HG03064 (cell line): ENCODE data around the gene ENTR1.
A peak's percentile ranks its signal among the peaks of the same experiment; 100 is the strongest.

Source experiments
- ATAC-seq: cut with Tn5 transposase; IDR thresholded peaks from one replicate; pipeline ENCODE4 v1.9.1; 2021; ENCODE audit warnings: low read depth; ENCODE audit not compliant: unreplicated experiment

Gene ENTR1

DNA sequence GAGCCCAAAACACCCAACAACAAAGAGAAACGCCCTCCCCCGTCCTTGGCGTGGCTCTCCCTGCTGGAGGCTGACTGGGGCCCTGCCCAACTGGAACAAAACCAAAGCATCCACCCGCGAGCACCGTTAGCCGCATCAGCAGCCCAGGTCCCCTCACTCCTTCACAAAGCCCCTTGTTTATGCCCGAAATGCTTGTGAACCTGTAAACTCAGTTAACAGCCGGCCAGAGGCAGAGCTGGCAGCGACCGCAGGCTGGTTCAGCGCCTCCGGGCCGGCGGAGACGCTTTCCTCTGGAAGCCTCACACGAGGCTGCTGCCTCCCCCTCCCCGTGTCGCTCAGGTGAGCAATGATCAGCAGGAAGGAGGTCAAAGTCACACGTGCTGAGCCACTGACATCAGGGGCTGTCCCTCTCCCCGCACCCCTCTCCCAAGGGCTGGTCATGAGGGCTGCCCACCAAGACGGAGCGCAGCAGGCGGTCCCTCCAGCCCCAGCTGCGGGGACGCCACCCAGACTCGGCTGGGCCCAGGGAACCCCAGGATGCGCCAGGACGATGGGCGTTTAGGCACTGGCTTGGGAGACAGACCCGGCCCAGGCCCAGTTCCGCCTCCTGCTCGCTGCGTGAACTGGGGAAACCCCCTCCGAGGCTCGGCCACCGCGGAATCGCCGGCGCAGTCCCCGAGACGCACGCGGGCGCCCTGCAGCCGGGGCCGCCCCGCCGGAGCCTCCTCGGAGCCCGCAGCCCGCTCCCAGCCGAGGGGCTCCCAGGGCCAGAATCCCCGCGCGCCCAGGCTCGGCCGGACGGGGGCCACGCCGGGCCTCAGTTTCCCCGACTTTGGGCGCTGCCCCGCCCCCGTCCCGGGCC lies 11.0 kb downstream of the ENTR1 start:
- ATAC-seq, result peak; percentile 10

DNA sequence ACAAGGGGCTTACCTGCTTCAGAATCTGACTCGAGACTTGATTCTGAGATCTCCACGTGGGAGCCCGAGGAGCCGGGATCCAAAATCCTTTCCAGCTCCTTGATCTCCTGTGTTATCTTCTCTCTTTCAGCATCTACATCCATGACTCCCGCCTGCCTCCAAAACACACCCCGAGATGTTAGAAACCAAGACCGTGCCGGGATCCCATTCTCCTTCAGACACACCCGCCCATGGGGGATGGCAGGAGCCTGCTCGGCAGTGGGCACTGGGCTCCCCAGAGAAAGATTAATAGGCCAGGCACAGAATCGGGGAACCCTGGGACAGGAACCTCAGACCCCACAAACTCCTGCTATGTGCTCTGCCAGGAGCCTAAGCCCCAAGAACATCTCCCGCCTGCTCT lies 12.1 kb downstream of the ENTR1 start:
- no peak for ATAC-seq

DNA sequence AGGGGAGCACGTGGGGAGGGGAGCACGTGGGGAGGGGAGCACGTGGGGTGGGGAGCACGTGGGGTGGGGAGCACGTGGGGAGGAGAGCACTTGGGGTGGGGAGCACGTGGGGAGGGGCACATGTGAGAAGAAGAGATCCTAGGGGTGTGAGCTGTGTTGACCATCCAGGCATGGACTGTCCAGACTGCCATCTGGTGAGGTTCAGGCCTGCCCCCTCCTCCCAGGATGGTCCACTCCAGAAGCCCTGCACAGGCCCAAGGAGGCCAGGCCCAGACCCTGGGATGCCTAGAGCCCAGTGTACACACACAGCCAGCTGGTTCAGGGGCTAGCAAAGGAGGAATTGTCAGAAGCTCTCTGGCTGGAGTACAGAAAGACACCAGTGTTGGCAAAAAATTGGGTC lies 12.8 kb downstream of the ENTR1 start:
- no peak for ATAC-seq

GRCh38 chr9:136396219-136396515 lies 14.2 kb downstream of the ENTR1 start:
- ATAC-seq, result no peak

- ATAC-seq, result no peak
Observed at GRCh38 chr9:136395345-136396218, 14.8 kb downstream of the ENTR1 start.

DNA sequence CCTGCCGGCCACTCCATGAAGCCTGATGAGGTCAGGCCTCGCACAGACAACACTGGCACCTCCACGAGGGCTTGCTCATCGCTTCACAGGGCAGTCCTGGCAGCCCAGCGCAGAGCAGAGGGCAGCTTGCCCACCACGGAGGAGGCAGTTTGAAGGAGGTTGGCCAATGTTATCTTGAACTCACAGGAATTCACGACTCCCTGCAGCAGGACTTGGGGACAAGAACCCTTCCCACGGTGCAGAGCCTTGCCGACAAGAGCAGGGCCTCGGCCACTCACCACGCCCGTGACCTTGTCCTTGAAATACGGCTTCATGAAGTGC lies 15.4 kb downstream of the ENTR1 start:
- no peak for ATAC-seq

DNA sequence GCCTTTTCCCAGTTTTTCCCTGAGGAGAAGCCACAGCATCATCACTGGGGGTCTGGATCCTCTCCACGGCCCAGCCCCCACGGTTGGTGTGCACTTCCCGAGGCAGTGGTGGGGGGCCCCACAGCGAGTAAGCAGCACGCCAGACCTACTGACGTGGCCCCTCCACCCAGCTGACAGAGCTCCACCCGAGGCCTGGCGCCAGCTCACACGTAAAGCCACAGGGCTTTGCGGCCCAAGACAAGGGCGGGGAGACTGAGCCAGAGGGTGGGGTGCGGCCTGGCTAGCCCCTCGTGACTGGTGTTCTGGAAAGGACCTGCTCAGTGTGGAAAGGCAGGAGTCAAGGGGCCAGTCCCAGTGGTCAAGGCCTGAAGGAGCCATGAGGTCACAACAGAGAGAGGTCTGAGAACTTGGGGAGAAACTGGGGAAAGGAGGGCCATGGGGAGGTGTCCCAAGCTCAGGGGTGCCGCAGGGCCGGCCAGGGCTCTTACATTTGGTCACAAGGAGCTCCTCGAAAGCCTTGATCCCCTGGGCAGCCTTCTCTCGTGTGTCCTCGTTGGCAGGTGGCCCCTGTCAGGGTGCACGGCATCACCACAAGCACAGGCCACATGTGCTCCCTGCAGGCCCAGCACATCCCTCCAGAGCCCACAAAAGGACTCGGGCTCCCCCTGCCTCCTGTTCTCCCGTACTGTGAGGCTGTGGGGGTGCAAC lies 15.9 kb downstream of the ENTR1 start:
- no peak for ATAC-seq

DNA sequence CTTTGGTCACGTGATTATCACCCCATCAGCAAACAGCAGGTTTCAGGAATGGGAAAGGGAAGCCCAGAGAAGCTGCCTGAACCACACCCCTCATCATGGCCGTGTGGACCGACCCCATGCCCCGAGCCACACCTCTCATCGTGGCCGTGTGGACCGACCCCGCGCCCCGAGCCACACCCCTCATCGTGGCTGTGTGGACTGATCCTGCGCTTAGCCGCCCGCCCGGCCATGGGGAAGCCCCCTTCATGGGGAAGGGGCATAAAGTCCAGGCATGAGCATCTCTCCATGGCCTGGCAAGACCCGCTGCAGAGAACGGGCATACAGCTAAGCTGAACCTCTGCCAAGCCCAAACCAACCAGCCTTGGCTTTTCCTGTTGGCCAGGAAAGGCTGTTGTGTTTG lies 16.9 kb downstream of the ENTR1 start:
- ATAC-seq, result no peak

DNA sequence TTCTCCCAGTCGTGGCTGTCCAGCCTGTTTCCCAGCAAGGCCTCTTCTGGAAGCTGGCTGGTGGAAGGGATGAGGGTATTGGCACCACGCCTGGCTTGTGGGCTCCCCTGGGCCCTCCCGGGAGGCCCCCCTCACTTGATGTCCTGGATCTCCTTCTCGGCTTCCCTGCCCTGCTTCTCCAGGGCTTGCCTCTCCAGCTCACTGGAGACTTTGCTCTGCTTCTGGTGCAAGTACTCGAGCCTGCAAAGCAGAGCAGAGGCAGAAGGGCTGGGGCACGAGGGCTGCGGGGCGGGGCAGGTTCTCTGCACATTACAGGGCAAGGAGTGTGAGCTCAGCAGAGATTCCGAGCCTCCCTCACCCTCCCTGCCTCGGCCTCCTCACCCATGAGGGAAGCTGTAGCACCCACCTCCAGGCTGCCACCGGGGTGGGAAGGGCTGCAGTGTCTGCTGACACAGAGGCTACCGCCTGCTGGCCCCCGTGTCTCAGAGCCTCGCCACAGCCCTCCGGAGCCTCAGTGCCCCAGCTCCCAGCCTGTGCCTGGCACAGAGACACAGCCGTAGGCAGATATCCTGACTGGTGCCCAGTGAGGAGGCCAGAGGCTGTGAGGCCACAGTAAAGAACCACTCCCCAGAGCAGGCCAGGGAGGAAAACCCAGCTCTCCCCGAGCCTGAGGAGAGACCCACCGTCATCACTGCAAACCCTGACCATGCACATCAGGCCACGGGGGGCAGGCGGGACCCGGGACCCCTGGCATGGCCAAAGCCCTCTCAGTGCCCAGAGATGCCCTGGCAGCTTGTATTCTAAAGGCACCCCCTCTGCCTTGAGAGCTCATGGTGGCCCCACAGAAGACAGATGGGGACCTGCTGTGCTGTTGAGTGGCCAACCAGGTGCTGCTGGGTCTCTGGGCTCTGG lies 17.6 kb downstream of the ENTR1 start:
- ATAC-seq, result no peak

- no peak for ATAC-seq
Observed at GRCh38 chr9:136391737-136392537, 18.5 kb downstream of the ENTR1 start.

DNA sequence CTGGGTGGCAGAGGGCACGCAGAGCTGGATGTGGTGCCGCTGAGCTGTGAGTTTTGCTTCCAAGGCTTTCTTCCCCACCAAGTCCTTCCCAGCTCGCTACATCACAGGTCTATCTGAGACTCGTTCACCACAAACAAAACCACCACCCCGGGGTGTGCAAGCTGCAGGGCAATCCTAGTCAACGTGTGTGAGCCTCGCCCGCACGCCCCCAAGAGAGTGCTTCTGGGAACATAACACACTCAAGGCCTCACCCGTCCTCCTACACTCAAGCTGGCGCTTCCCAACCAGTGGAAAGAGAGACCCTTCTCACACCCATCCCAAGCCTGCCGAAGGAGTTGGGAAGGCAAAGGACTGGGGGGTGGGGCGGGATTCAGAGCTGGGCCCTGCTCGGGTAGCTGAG lies 21.0 kb downstream of the ENTR1 start:
- ATAC-seq, result no peak

DNA sequence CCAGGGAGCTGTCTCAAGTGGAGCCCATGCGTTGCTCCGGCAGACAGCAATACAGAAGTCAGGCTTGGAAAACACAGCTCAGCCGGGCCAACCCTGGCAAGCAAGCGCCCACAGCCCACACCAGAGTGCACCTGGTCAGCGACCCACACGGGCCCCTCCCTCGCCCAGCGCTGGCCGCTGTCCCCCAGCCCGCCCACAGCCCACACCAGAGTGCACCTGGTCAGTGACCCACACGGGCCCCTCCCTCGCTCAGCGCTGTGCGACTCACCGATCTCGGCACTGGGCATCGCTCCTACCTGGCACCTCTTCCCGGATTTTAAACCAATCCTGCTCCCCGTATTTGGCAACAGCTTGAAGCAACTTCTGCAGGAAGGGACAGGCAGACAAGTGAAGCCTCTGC lies 23.2 kb downstream of the ENTR1 start:
- no peak for ATAC-seq

DNA sequence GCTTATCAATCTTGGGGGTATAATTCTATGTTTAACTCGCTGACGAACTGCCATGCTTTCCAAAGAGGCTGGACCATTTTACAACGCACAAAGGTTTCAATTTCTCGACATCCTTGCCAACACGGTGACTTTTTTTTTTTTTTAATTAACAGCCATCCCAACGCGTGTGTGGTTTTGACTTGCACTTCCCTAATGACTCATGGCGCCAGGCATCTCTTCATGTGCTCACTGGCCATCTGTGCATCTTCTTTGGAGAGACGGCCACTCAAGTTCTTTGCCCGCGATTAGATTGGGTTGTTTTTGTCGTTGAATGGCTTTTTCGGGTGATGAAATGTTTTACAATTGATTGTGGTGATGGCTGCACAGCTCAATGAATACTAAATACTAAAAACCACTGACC lies 24.4 kb downstream of the ENTR1 start:
- no peak for ATAC-seq

DNA sequence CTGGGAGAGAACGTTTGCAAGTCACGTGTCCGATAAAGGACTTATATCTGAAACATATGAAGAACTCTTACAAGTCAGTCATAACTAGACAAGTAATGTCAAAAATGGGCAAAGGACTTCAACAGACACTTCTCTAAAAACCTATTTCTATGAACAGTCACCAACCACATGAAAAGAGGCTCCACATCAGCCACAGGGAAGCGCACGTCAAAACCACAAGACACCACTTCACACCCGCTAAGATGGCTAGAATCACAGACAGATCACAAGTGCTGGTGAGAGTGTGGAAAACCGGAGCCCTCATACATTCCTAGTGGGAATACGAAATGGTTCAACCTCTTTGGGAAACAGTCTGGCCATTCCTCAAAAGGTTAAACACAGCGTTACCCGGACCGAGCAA lies 25.4 kb downstream of the ENTR1 start:
- ATAC-seq, result no peak

GRCh38 chr9:136383436-136383835 lies 27.0 kb downstream of the ENTR1 start:
- no peak for ATAC-seq

DNA sequence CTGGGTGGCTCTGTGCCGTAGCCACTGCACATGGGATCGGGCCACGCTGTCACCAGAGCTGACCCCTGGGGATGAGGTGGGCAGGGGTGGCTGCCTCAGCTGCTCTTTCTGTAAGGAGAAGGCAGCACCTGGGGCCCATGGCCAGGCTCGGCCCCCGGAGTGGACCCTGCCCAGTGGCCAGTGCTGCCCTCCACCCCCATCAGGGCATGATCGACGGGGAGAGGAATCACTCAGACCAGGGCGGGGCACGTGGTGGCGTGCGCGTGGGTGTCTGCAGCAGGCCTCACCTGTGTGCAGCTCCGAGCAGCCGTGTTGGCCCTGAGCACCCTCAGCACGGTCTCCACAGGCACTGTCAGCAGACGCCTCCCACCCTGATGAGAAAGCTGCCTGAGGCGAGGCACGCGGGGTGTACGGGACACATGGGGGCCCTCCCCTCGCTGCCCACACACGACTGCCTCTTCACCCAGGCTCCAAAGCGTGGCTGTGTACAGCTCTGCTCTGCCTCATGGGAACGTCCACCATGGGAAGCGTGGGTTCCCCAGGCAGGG lies 28.4 kb downstream of the ENTR1 start:
- no peak for ATAC-seq

DNA sequence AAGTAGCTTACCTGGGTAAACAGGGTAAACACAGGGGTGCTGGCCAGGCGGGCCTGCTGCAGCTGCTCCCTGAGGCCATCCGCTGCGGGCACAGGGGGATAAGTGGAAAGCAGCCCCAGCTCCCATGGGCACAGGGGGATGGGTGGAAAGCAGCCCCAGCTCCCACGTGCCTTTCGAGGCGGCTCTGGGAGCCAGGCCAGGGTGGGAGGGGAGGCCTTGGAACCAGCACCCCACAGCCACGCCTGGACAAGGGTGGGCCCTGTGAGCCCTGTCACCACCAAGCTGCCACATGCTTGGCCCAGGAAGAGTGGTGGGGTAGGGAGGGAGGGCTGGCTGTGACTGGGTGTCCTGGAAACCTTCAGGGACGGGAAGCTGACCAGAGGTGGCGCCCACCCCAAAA lies 29.1 kb downstream of the ENTR1 start:
- ATAC-seq, result no peak

DNA sequence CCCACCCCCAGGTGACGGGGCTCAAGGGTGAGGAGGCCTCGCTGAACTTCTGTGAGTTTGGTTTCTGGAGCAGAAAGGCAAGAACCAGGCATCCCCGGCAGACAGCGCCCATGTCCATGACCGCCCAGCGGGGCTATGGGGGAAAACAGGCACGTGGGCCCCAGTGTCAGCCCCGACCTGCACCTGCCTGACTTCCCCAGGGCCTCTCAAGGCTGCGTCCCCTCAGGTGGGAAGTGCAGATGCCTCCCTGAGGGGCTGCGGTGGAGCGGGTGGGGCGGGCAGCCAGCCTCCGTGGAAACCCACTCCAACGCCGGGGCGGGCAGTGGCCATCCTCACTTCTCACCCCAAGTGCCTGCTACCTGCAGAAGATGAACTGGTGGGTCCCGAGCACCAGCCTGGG lies 30.0 kb downstream of the ENTR1 start:
- ATAC-seq, result no peak

DNA sequence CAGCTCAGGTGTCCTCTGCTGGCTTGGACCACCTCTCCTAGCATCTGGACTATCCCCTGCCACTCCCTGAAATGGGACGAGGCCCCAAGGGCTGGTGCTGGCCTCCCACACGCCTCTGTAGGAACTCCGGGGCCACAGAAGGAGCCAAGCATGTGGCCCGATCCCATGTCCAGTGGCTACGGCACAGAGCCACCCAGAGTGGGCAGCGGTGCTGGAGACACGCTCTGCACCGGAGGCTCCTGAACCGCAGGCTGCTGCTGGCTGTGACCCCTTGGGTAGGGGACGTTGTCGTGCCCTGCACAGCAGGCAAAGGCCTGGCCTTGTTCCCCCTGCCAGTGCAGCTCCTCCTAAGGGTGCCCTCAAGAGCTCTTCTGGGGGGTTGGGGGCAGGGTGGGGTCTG lies 30.5 kb downstream of the ENTR1 start:
- no peak for ATAC-seq
